Fibroblast of the conjunctiva (primary cell): ENCODE results near the gene ADGRB2.

ENCODE experiments used
- DNase-seq: peaks from one replicate; pipeline ENCODE4 v3.0.0-alpha.2; 2010; ENCODE audit warnings: low read depth

The ADGRB2 gene

GRCh38 chr1:31677401-31677800 lies 86.7 kb downstream of the ADGRB2 start:
- no peak for DNase-seq
